EL (cell line): ENCODE data around the gene ATP2C2.

ENCODE experiments used
- DNase-seq: peaks from one replicate; pipeline ENCODE4 v3.0.0-alpha.2; 2016

The ATP2C2 gene

DNA sequence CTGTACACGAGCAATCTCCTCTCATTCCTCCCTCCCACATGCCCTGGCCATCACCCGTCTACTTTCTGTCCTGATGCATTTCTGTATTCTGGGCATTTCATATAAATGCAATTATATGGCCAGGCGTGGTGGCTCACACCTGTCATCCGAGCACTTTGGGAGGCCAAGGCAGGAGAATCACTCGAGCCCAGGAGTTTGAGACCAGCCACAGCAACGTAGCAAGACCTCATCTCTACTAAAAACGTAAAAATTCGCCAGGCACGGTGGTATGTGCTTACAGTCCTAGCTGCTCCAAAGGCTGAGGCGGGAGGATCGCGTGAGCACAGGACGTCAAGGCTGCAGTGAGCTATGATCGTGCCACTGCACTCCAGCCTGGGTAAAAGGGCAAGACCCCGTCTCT lies 131.3 kb downstream of the ATP2C2 start:
- no peak for DNase-seq

DNA sequence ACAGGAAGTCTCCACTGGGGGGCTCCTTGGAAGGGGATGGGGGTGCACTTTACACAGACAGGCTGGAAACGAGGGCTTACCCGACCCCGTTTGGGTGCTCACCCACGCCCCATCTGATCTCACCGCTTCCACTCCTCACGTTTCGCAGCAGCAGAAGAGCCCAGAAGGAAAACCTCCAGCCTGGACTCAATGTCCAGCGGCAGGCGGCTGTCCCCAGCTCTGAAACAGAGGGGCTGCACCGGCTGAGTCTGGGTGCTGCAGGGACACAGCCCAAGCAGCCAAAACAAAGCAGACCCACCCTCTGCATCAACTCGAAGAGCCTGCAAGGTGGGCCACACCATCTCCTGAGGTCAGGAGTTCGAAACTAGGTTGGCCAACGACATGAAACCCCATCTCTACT lies 132.2 kb downstream of the ATP2C2 start:
- no peak for DNase-seq

DNA sequence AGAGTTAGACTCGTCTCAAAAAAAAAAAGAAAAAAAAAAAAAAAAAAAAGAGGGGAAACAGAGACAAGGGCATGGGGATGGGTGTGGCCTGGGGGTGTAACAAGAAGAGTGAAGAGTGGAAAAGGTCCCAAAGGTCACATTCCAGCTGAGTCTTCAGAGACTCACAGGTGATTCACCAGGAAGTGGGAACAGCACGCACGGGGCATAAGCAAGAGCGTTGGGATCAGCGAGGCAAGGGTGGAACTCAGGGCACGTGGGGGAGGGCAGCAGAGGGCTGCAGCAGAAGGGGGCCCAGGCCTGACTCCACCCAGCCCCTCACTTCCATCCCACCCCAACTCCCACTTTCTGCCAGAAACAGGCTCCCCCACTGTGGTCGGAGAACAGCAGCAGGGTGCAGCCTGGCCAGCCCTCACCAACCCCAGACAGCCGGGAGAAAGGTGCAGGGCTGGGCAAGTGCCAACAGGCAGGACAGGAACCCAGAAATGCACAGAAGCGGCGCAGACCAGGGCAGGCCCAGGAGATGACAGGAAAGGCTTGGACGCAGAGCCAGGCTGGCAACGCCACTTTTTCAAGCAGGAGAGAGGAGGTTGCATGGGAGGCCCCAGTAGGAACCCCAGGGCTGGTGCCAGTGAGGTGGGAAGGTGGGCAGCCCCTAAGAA lies 132.9 kb downstream of the ATP2C2 start:
- DNase-seq = peak; percentile 81

DNA sequence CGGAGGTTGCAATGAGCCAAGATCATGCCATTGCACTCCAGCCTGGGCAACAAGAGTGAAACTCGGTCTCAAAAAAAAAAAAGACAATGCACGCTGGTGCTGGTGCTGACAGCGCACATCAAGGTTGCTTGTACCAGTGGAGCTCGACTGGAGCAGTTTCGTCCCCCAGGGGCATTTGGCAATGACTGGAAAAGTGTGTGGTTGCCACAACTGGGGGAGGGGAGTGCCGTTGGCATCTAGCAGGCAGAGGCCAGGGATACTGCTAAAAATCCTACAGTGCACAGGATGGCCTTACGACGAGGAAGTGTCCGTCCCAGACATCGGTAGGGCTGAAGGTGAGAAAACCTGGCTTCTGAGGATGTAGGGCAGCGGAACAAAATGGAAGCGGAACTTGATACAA lies 133.7 kb downstream of the ATP2C2 start:
- no peak for DNase-seq

DNA sequence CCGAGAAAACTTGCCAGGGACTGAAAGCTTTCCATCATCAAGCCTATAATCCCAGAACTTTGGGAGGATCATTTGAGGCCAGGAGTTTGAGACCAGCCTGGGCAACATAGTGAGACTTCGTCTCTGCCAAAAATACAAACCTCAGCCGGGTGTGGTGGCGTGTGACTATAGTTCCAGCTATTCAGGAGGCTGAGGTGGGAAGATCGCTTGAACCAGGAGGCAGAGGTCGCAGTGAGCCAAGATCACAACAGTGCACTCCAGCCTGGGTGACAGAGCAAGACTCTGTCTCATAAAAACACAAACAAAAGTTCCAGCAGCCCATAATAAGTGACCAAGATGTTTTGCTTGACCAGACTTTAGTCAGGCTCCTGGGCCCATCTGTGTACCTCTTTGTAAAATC lies 134.2 kb downstream of the ATP2C2 start:
- DNase-seq = peak; percentile 32

DNA sequence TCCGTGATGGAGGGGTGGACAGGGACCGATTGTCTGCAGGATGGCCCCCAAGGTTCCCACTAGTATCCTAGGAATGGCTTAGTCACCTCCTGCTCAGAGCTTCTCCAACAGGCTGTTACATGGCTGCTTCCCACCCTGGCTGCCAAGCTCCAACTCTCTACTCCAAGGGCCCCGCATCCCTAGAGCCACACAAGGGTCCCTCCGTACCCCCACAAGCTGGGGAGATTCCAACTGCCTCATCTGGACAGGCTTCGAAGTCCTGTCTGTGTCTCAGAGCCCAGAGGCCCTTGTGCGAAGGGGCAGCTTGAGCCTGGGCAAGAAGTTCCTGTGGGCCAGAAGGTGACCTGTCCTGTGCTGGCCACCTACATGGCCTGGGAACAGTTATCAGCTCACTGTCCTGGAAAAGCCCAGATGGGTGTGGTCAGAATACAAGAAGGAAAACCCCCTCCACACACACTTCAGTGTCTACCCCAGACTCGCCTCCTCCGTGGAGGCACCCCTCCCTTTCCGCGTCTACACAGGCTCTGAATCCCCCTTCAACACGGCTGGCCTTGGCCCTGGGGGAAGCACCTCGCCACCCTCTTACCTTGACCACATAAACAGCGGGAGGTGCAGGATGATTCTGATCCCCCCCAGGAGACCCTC lies 135.5 kb downstream of the ATP2C2 start:
- peak; percentile 71 for DNase-seq

DNA sequence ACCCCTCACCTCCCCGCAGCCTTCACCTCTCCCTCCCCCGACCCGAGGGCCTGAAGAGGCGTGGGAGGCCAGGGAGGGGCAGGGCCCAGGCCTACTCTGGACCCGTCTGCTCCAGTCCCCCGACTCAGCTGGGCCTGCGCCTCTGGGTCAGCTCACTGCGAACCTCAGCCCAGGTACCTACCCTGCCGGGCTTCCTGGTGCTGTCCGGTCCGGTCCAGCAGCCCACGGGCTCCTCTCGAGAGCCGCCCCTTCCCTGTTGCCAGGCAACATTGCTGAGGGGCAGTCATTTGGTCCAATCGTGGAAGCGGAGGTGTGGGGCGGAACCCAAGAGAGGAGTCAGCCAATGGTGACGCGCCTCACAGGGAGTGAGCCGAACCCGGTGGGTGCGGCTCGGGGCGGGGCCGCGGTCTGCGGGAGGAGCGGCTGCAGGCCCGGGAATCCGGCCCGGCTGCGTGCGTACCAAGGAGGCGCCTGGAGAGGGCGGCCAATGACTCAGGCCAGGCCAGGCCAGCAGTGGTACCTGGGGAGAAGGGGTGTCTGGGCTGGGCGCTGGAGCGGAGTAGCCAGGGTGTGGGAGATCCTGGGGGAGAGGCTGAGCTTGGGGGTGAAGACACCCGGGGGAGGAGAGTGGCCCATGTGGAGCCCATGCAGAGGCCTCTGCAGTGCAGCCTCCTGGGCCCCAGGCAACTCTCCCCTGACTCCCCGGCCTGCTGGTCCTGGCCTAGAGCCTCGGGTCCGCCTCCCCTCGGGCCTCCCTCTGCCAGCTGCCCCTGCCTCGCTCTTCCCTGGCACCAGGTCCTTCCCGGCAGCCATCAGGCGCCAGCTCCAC lies 136.3 kb downstream of the ATP2C2 start, which contains the start of gene MEAK7:
Gene MEAK7, minus strand, starts transcription at position 240 of the 829 bp plus-strand sequence. CDS start 6,573 bp downstream, outside the sequence.
- peak; percentile 99 for DNase-seq

DNA sequence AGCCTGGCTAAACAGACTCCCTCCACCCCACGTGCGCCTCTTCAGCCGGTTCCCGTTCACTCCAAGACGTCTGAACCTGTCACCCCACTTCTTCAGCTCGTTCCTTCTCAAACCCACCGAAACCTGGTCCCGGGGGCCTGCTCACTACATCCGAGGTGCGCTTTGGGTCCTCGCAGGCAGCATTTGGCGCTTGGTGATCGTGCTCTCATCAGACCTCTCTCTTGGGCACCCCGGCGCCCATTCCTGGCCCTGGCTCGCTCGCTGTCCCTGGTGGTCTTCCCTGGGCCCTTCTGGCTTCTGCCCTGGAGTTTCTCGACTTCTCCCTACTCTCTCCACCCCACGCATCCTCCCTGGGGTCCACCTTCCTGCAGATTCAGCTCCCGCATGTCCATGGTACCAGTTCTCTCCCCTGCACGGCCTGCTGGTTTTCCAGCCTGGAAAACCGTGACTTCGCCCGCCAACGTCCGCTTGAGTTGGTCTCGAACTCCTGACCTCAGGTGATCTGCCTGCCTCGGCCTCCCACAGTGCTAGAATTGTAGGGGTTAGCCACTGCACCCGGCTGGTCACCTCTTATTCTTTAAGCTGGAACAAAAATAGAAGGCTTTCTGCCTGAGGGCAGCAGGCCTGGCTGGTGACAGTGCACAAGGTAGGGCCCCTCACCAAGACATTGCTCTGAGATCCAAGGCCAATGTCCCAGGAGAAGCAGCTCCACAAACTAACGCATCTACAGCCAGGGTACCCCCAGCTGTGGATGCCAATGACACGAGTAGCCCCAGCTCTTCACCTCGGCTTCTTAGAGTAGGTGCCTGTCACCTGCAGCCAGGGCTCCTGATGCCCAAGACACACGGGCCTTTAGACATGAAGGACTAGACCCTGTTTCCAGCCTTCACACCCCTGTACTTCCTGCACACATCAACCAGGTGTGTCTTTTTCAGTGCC lies 137.2 kb downstream of the ATP2C2 start:
- DNase-seq = no peak

DNA sequence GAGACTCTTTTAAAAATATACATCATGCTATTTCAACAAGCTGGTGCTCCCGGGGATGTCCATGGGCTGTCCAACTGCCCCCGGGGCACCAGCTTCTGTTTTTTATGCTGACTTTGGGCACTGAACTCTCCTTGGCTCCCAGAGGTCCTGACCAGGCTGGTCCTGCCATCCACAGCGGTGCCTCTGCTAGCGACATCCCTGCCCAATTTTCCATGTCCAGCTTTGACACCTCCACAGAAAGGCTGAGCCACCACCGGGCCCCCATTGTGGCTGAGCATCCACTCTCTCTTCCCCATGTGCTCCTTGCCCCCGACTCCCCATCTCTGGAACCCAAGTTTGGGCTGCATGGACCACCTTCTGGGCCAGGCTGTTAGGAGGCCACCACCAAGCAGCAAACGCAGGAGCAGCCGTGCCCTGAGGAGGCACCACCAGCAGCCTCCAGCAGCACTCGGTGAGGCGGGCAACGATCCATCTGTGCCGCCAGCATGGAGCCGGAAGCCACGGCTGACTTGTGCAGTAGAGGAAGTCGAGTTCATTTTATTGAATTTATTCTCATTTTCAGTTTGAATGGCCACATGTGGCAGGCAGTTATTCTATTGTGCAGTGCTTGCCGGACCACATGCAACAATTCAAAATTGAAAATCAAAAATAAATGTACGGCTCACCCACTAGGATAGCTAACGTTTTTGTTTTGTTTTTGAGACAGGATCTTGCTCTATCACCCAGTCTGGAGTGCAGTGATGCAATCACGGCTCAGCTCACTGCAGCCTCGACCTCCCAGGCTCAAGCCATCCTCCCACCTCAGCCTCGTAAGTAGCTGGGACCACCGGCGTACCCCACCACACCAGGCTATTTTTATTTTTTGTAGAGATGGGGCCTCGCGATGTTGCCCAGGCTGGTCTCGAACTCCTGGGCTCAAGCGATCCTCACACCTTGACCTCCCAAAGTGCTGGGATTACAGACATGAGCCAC lies 139.0 kb downstream of the ATP2C2 start:
- DNase-seq = no peak

DNA sequence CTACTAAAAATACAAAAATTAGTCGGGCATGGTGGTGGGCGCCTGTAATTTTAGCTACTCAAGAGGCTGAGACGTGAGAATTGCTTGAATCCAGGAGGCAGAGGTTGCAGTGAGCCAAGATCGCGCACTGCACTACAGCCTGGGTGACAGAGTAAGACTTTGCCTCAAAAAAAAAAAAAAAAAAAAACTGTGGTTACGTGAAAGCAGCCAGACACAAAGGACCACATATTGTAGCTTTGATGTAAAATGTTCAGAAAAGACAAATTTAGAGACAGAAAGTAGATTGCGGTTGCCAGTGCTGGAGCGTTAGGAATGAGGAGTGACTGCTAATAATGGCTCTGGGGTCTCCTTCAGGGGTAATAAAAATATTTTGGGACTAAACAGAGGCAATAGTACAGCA lies 140.2 kb downstream of the ATP2C2 start:
- no peak for DNase-seq

DNA sequence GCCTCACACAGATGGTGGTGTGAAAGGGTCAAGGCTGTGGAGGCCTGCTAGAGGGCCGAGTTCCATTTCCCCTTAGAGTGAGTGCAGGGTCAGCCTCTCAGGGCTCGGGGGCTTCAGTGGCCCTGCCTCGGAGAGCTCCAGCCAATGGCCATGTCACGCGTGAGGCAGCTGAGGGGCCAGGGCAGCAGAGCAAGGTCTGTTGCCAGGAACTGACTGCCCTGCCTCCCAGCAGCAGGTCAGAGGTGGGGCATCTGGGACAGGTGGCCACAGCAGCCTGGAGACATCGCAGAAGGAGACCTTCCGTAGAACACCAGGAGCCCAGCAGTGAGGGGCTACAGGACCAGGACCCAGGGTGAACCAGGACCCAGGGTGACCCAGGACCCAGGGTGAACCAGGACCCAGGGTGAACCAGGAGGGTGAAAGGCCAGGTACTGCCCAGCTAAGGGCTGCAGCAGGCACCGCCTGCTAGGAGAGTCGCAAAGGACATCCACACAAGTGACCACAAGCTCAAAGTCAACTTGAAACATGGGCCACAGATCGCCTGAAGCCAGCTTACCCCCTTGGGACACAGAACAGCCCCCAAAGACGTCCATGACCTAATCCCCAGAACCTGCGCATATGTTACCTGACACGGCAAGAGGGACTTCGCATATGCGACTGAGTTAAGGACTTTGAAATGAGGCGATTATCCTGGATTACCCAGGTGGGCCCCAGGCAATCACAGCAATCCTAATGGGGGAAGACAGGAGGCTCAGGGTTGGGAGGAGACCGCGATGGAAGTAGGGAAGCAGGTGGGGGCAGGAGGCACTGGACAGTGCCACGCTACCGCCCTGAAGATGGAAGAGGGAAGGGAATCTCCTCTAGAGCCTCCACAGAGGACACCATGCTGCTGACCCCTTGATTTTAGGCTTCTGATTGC lies 141.0 kb downstream of the ATP2C2 start:
- DNase-seq = no peak

DNA sequence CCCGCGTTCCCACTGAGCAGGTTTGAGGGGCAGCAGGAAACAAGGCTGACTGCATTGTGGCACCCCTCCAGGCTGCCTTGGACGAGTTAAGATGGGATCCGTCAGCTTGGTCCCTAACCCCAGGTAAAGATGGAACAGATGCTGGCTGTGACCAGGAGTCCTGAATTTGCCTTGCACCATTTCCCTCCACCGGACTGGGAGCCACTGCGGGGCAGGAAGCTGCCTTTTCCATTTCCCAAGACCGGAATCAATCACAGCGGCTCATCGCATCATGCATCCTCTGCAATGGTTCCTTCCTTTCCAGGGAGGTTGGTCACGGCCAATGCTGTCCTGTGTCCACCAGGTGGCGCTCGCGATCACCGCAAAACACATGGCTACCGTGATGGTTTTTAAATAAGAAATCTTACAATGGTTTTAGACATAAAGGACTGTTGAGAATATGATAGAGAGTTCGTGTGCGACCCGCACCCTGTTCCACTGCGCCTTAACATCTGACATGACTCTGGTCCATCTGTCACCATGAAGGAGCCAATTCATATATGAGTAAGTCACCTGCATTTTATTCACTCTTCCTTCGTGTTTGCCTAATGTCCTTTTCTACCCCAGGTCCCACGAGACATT lies 143.0 kb downstream of the ATP2C2 start:
- peak; percentile 87 for DNase-seq

DNA sequence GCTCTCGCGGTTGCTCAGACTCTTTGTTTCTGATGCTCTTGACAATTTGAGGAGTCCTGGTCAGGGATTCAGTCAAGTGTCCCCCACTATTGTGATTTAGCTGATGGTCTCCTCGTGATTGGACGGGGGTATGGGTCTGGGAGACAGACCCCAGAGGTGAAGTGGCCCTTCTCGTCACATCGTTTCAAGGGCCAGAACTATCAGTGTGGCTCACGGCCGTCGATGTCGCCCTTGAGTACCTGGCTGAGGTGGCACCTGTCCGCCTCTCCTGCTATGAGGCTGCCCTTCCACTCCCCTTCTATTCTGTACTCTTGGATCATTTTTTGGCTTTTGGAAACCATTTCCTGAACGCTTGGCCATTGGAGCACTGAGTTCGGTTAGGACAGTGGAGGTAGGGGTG lies 143.5 kb downstream of the ATP2C2 start:
- no peak for DNase-seq

DNA sequence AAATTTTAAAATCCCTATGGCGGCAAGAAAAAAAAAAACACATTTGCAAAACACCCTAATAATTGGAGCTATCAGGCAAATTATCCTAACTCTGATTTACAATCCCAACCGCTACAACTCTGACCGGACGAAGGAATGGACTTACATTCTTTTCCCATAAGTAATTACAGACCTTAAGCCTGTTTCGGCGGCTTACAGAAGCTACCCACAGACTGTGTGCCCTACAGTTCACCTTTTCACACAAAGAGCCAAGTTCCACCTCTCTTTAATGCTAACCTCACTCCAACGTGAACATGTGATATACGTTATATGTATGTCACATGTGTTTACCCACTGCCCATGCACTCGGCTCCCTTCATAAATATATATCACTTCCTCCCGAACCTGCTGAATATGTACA lies 144.8 kb downstream of the ATP2C2 start:
- DNase-seq = peak; percentile 84

DNA sequence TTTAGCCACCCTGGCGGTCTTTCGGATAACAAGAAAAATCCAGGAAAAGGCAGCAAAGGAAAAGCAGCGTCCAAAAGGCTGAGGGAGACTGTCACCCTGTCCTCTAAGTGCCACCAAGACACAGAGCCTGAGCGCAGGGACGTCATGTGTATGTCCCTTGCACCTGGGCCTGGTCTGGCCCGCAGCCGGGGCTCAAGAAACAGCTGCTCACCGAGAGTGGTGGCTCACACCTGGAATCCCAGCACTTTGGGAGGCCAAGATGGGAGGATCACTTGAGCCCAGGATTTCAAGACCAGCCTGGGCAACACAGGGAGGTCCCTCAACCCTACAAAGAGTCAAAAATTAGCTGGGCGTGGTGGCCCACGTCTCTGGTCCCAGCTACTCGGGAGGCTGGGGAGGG lies 145.3 kb downstream of the ATP2C2 start:
- DNase-seq = no peak
